Lower leg skin (tissue), 3 donors: ENCODE results near the gene ROR2.

Experiments
- POLR2A ChIP-seq, 2 donors: fragments of 450-650 bp; IDR thresholded peaks; one replicate each; pipeline ENCODE4 v1.6.1; 2016 to 2017; ENCODE audit warnings: antibody characterized with exemption in 2 of 2, mild to moderate bottlenecking in 1 of 2, moderate library complexity in 1 of 2
- TF ChIP-seq, protein P1 (sequence below), 3 donors: fragments of 450-650 bp; IDR thresholded peaks; one replicate each; pipeline ENCODE4 v1.5.1; 2016; ENCODE audit warnings: antibody characterized with exemption in 3 of 3, mild to moderate bottlenecking in 3 of 3, moderate library complexity in 2 of 3

DNA sequence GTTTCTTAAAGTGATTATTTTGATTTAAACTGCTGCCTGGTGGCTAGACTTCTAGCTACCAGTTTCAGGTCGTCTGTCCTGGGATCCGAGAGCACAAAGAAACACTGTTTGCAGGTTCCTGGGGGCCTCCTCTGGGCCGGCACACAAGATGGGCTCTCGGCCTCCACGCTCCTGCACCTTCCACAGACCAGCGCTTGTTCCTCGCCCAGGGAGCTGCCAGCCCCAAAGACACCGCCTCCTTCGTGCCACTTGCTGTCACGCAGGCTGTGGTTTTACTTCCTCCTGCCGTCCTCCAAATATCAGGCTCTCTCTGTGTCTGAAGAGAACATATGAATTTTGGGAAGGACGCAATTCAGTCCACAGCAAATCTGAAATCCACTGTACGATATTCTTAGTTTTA, 105.8 kb downstream of the ROR2 start:
- TF ChIP-seq, protein P1, sequence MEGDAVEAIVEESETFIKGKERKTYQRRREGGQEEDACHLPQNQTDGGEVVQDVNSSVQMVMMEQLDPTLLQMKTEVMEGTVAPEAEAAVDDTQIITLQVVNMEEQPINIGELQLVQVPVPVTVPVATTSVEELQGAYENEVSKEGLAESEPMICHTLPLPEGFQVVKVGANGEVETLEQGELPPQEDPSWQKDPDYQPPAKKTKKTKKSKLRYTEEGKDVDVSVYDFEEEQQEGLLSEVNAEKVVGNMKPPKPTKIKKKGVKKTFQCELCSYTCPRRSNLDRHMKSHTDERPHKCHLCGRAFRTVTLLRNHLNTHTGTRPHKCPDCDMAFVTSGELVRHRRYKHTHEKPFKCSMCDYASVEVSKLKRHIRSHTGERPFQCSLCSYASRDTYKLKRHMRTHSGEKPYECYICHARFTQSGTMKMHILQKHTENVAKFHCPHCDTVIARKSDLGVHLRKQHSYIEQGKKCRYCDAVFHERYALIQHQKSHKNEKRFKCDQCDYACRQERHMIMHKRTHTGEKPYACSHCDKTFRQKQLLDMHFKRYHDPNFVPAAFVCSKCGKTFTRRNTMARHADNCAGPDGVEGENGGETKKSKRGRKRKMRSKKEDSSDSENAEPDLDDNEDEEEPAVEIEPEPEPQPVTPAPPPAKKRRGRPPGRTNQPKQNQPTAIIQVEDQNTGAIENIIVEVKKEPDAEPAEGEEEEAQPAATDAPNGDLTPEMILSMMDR (IDR thresholded peaks at IDR 0.05): no peak
- no peak for TF ChIP-seq POLR2A (IDR thresholded peaks at IDR 0.05)
